COLO668 (cell line): ENCODE results near the gene DDC.
"Not testable (repeated sequence)": the region's sequence is repeated elsewhere in the genome, so short reads cannot be mapped to it uniquely, and the experiment has no call there.

Source experiments
- DNase-seq: peaks from one replicate; lab custom pipeline; 2025; ENCODE audit not compliant: unreplicated experiment; lab: John Stamatoyannopoulos, UW

Gene DDC

DNA sequence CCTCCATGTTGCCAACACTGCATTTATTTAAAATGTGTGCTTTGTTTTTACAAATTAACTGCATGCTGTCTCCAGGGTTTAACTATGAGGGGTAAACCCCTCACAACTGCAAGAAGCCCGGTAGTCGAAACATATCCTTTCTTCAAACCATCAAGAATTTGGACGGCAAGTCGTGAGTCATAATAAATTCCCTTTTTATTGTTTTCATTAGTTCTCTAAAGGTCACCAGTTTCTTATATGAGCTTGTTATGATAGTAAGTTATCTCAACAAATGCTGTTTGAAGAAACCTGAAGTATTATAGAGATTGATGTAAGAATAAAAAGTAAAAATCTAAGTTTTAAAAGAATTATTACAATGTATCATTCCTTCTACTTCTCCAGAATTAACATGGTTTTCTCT is 102.8 kb downstream of the DDC start:
- no peak for DNase-seq

GRCh38 chr7:50461695-50462094 is 103.5 kb downstream of the DDC start:
- no peak for DNase-seq

DNA sequence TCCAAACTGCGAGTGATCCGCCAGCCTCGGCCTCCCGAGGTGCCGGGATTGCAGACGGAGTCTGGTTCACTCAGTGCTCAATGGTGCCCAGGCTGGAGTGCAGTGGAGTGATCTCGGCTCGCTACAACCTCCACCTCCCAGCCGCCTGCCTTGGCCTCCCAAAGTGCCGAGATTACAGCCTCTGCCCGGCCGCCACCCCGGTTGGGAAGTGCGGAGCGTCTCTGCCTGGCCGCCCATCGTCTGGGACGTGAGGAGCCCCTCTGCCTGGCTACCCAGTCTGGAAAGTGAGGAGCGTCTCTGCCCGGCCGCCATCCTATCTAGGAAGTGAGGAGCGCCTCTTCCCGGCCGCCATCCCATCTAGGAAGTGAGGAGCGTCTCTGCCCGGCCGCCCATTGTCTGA is 106.0 kb downstream of the DDC start:
- DNase-seq = not testable (repeated sequence)

- not testable (repeated sequence) for DNase-seq
Measured at GRCh38 chr7:50458651-50459050, 106.6 kb downstream of the DDC start.

DNA sequence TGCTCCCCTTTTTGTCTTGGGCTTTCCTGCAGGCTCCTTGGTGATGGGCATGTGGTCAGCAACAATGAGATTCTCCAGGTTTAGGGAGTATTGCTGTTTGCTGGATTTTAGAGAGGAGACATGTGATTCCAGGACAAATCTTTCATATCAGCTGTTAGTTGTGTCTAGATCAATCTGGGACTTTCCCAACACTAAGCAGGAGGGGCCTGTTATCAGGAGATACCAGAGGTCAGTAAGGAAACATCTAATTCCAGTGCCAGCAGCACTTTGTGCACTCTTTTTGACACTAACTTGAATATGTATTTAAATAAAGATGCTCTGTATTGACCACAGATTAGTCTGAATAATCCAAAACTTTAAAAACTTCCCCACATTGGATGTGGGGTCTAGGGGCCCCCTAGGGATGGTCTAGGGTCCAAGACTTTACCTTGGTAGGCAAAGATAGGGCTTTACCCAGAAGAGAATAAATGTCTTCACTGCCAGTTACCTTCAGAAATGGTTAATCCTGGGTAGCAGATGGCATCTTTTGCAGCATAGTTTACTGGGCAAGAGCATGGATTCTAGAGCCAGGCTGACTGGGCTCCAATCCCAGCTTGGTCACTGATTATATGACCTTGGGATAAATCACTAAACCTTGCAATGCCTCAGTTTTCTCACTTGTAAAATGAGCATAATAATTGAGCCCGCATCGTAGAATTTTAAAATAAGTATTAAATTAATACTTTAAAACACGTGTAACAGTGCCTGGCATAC is 108.7 kb downstream of the DDC start:
- DNase-seq = no peak

- DNase-seq = no peak
Measured at GRCh38 chr7:50455658-50456057, 109.5 kb downstream of the DDC start.

DNA sequence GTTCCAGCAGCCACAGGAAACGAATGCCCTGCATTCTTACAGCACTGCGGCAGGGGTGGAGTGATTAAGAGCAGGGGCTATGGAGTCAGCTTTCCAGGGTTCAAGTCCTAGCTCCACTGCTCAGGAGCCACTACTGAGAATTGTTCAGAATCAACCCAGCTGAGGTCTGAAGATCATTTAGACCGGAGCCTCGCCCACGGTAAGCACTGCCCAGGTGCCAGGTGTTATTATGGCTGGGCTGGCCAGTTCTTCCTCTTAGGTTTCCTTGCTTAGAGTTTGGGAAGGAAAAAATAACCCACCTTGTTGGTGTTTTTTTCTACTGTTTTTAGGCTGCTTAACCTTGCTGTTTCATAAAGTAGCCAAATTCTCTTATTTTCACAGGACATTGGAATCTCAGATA is 110.2 kb downstream of the DDC start:
- DNase-seq = no peak

DNA sequence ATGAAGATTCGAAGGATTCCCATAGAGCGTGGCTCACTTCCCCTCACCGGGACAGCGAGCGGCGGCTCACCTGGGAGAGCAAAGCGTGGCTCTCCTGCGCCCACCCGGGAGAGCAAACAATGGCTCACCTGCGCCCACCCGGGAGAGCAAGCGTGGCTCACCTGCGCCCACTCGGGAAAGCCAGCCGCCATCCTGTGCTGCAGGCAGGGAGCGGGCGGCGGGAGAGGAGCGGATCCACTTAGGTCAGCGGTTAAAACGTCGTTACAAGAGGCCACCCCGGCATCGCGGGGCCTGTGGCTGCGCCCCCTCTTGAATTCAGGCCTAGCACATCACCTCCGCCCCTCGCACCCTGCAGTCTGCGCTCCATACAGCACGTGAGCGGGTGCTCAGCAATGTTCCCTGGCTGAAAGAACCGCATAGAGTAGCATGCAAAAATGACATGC is 114.6 kb downstream of the DDC start:
- peak; percentile 69 for DNase-seq

- peak; percentile 95 for DNase-seq
Measured at GRCh38 chr7:50449881-50450589, 115.2 kb downstream of the DDC start, which contains the start of gene FIGNL1. Gene FIGNL1, minus strand, starts transcription at chr7:50450350. Its CDS starts 3,063 bp downstream, at chr7:50447287.

- DNase-seq = no peak
Measured at GRCh38 chr7:50449501-50449880, 115.7 kb downstream of the DDC start.

DNA sequence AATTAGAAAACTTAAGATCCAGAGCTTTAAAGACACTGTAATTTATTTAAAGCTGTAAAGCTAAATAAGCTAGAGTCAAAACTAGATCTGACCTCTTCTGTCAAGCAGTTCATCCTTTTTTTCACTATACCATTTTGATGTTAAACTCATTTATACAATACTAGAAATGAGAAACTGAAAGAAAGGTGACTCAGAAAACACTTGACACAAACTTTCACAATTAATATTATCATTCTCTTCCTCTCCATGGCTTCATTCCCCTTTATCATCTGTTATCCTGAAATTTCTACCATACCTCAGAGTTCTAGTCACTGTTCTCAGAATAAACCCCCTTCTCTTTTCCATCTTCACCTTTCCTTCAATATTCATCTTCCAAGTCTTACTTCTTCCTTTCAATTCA is 116.4 kb downstream of the DDC start:
- DNase-seq = no peak

GRCh38 chr7:50446542-50446960 is 118.7 kb downstream of the DDC start:
- DNase-seq = no peak

GRCh38 chr7:50436133-50436806 is 128.9 kb downstream of the DDC start:
- DNase-seq = no peak

- DNase-seq = no peak
Measured at GRCh38 chr7:50431722-50432305, 133.4 kb downstream of the DDC start.

- no peak for DNase-seq
Measured at GRCh38 chr7:50431316-50431715, 133.9 kb downstream of the DDC start.

DNA sequence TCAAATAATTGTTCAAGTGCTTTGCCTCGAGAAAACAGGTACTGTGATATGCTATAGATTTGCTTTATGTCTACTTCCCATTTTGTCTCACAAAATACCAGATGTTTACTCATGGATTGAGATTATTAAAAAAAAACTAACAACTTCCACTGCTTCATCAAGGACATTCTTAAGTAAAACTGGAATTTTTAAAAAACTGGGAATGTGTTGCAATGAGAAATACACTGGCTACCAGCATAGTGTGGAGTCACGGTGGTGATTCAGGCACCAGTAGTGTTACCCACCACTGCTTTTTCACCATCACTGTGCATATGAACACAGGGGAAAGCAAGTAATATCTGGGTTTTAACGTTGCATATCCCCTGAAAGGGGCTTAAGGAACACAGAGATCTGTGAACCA is 136.3 kb downstream of the DDC start:
- no peak for DNase-seq

- no peak for DNase-seq
Measured at GRCh38 chr7:50427518-50427917, 137.7 kb downstream of the DDC start.

DNA sequence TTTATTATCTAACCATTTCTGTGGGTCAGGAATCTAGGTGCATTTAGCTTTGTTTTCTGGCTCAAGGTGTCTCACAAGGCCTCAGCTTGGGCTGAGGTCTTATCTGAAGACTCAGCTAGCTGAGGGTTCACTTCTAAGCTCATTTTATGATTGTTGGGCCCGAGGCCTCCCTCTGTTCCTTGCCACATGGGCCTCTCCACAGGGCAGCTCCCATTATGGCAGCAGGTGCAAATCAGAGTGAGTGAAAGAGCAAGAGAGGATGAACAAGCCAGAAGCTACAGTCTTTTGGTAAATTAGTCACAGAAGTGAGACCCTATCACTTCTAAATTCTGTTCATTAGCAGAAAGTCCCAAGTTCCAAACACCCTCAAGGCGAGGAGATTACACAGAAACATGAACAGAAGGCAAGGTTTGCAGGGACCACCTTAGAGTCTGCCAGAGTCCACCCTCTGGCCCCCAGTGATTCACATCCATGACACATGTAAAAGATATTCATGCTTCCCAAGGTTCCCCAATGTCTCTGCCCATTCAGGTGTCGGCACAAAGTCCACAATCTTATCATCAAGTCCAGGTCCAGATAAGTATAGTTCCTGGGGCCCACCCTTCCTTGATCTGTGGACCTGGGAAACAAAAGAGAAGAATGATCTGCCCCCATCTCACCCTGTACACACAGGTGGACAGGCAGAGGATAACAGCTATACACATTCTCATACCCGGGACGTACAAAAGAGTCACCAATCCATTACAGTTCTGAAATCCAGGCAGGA is 138.7 kb downstream of the DDC start:
- DNase-seq = no peak

GRCh38 chr7:50425318-50425717 is 139.9 kb downstream of the DDC start:
- DNase-seq = no peak

DNA sequence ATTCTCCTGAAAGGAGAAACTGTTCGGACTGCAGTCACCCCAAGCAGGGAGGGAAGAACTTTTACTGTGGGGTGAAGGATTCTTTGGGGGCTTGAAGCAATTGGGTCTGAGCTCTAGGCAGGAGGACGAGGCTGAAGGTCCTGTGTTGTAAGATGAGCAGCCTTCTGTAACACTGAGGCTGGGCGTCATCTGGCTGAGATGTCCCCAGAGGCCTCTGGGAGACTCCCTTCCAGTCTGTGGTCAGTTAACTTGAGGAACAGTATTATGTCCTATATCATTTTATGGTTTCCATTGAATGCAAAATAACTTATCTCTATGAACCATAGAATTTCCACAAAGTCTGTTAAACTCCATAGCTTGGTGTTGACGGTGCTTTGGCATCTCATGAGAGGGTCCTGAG is 141.3 kb downstream of the DDC start:
- no peak for DNase-seq

- no peak for DNase-seq
Measured at GRCh38 chr7:50422858-50423257, 142.3 kb downstream of the DDC start.
